Measurements from ENCODE around the gene TXNDC8.
"Not testable (repeated sequence)": the region's sequence is repeated elsewhere in the genome, so short reads cannot be mapped to it uniquely, and the experiment has no call there.

The TXNDC8 gene

DNA sequence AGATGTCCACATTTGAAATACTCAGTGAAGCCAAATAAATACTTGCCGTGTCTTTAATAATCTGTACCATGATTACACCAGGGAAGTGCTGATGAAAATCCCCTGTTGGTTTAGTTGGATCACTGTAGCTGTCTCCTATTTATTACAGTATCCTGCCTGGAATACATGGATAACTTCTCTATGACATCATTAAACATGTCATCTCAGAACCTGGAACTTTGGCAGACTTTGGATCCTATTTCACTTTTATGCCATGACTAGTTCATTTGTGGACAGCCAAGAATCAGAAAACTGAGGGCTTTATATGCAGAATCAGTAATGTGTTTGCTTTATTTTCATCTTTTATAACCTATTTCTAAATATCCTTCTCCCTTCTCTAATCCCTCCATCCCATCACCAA is at the start of gene TXNDC8:
Gene TXNDC8 (minus strand): TSS at position 137 of the 400 bp plus-strand sequence.
- no peak for DNase-seq

DNA sequence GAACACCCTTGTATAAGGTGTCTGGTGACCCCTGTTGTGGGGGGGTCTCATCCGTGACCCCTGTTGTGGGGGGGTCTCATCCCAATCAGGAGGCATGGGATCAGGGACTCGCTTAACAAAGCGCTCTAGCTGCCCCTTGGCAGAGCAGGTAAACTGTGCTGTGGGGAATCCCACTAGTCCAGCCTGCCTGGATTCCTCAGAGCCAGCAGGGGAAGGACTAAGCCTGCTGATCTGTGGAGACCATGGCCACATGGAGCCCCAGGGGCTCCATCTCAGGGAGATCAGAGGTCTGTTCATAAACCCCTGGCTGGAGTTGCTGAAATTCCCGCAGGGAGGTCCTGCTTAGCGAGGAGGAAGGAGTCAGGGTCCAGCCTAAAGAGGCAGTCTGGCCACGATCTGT is 45.8 kb upstream of the TXNDC8 start:
- DNase-seq = no peak

DNA sequence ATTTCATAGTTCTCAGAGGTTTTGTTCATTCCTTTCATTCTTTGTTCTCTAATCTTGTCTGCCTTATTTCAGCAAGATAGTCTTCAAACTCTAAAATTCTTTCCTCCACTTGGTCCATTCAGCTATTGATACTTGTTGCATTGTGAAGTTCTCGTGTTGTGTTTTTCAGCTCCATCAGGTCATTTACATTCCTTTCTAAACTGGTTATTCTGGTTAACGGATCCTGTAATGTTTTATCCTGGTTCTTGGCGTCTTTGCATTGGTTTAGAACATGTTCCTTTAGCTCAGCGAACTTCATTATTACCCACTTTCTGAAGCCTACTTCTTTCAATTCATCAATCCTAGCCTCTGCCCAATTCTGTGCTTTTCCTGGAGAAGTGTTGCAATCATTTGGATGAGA is 45.1 kb upstream of the TXNDC8 start:
- DNase-seq = no peak

DNA sequence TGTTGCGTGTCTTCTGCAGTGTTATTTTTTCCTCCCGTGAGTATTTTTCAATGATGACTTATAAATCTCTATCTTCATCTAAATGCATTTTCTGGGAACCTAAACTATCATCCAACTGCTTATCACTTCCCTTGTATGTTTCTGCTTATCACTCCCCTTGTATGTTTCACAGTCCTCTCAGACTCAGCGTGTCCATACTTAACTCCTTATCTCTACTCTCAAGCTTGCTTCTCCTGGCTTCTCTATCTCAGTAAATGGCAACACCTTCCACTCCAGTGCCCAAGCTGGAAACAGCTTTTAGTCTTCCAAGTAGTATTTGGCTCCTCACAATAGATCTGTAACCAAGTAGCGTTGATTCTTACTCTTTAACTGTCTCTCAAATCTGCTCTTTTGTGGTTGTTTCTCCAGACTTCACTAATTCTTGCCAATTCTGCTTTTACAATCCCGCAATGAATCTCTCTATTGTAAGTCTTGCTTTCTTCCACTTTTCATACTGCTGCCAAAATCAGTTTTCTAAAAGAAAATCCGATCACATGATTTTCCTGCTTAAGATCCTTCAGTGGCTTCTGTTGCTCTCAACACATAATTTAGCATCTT is 33.8 kb upstream of the TXNDC8 start:
- DNase-seq = no peak

DNA sequence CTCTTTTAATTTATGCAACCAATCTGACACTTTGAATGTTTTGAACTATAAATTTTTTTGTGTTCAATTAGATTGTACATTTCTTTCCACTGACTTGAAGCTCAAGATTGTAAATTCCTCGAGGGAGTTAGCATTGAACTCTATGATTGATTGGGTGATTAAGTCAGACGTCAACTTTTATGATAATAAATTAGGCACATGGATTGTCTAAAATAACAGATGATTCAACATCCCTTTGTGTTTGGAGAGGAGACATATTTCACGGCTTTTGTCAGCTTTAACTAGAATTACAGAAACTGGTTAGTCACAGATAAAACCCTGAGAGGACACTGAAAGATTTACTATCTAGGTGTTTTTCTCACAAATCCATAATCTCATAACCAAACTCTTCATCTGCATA is 32.7 kb upstream of the TXNDC8 start:
- DNase-seq = no peak

DNA sequence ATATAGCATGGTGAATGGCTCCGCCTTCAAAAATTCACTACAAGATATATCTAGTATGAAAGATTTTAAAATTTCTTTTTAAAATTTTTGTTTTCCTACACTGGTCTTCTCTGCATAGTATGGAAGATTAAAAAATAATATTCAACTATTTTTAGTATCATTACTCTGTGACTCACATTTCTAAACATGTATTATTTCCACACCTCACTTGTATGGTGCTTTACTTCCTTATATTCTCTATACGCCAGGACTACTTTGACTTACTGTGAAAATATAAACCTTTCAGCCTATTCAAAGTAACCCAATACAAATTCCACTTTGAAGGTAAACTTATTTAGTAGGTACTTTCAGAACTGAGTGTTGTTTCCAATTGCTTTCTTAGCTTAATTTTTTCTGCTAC is 26.8 kb upstream of the TXNDC8 start:
- DNase-seq = peak; percentile 23 to 29

DNA sequence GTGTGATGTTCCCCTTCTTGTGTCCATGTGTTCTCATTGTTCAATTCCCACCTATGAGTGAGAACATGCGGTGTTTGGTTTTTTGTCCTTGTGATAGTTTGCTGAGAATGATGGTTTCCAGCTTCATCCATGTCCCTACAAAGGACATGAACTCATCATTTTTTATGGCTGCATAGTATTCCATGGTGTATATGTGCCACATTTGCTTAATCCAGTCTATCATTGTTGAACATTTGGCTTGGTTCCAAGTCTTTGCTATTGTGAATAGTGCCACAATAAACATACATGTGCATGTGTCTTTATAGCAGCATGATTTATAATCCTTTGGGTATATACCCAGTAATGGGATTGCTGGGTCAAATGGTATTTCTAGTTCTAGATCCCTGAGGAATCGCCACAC is 21.3 kb upstream of the TXNDC8 start:
- DNase-seq = not testable (repeated sequence)

DNA sequence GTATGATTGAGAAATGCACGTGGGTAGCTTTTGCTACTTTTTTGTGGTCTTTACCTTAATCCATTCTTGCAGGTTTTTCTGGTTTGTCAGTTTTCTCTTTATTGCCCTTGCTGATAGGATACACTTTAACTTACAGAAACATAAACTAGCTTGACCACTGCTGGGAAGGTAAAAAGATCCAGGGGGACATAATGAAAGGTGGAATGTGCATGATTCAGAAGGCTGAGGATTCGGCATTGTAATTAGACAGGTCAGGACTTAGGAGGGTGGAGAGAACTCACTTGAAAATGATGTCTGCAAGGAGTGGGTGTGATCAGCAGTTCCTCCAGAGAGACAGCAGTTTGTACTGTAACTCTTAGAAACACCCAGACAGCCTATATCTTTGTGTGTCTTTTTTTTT is 19.8 kb upstream of the TXNDC8 start:
- peak in 1 of 2 donors; percentile 13 for DNase-seq

DNA sequence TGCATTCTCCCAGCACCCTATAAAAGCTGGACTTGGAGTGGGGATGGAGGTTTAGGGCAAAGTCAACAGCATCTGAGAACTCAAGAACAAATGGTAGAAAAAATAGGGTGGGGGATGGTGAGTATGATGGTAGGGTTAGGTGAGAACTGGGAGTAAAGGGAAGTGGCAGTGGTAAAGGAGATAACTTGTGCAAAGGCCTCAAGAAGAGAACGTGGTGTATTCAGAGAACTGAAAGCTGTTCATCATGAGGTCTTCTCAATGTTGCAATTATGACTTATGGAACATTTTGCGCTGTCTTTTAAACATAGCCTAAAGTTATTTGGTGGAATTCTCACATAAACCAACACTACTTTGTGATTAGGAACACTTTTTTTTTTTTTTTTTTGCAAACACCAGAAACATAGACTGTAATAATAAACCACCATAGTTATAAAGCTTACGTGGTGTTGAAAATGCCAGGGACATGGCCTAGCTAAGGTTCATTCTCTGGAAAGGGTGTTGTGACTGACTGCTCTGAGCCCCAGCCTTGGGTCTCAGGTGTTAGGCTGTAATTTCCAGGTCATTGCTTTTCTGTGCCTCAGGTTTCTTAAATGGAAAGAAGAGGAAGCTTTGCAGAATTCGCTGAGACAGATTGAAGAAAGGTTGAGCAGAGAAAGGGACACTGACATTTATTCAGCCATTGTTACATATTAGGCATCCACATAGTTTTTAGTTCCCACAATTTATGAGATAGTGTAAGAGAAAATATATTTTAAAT is 19.2 kb upstream of the TXNDC8 start:
- DNase-seq = peak; percentile 16 to 52

DNA sequence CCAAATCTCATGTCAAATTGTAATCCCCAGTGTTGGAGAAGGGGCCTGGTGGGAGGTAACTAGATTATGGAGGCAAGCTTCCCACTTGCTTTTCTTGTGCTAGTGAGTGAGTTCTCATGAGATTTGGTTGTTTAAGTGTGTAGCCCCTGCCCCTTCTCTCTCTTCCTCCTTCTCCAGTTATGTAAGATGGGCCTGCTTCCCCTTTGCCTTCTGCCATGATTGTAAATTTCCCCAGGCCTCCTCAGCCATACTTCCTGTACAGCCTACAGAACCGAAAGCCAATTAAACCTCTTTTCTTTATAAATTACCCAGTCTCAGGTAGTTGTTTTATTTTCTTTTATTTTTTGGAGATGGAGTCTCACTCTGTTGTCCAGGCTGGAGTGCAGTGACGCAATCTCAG is 18.2 kb upstream of the TXNDC8 start:
- DNase-seq = peak; percentile 27 to 37

DNA sequence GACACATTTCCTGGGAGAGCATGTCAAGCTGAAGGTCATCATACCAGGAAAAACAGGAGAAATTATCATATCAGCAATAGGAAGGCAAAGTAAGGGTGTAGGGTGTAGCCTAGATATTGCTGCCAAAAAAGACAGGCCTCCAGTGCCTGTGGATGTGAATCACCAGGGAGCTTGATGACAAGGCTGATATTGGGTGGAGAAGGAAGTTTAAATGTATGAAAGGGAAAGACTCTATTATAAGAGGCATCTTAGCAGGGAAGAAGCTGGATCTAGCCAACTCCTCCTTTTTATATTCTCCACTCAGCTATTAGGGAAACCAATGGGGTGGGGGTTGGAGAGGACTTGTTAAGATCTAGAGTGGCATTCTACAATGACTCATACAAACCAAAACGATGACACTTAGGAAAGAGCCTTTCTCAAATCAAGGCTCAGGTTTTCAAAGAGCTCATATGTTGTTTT is 13.4 kb upstream of the TXNDC8 start:
- no peak for DNase-seq

DNA sequence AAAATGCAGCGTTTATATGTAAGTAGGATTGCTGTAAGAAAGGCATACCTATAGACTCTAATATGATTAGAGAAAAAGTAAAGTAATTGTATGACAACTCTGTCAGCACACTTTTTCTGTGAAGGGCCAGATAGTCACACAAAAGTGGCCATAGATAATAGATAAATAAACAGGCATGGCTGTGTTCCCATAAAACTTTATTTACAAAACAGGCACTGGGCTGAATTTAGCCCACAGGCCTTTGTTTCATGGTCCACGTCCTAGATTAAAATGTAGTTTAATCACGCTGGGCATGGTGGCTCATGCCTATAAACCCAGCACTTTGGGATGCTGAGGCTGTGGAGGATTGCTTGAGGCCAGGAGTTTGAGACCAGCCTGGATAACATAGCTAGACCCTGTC is 8.7 kb upstream of the TXNDC8 start:
- DNase-seq = no peak

DNA sequence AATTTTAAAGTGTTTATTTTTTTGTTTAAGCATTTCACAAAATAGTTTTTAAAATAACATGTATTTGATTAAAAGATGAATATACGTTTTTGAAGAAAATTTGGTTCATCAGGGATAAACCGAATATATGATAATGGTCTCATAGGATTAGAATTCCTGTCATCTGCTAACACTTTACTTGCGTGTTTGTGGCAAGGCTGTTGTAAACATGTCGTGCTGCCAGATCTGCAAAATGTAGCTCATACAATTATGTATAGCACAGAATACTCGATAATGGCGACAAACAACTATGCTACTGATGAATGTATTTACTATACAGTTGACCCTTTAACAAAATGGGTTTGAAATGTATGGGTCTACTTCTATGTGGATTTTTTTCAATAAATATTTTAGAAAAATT is 7.2 kb upstream of the TXNDC8 start:
- no peak for DNase-seq

DNA sequence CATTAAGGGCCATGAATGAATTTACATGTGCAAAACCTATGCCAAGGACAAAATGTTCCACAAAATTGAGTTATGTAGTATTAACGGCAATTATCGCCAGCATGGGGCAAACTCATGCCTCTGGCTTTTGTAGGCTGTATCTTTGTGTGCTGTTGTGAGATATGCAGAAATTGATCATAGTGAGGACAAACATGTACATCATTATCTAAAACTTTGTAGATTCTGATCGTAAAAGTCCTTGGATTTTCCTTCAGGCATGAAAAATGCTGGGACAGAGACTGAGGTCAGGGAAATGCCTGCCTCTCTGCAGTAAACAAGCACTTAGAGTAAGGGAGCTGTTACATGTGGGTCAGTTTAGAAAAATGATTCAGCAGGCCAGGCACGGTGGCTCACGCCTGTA is 5.9 kb upstream of the TXNDC8 start:
- DNase-seq = no peak

DNA sequence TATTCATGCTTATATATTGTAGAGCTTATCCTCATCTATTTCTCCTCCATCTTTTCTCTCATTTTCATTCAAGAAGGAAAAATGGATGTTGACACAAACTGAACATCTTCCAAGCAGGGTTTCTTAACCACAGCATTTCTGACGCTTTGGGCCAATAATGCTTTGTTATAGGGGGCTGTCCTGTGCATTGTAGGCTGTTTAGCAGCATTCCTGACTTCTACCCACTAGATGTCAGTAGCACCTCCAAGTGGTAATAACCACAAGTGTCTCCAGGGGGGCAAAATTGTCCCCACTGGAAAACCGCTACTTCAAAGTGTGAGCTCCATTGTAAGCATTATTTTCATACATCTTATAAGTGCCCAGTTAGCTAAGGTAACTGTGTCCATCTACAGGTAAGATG is 2.6 kb upstream of the TXNDC8 start:
- peak in 1 of 2 donors; percentile 26 for DNase-seq

DNA sequence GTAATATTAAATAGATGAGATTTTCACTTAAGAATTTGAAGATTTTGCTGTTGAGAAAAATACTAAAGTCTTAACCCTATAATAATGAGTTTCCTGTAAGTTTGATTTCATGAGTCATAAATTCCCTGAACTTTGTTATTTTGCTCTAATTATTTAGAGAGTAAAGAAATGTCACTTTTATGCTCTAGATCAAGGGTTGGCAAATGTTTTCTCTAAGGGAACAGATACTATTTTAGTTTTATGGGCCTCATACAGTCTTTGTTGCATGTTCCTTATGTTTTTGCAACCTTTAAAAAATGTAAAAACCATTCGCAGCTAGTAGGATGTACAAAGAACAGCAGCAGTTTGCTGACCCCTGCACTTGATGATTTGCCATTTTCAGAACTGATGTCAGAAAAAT is 480 bp upstream of the TXNDC8 start:
- no peak for DNase-seq

DNA sequence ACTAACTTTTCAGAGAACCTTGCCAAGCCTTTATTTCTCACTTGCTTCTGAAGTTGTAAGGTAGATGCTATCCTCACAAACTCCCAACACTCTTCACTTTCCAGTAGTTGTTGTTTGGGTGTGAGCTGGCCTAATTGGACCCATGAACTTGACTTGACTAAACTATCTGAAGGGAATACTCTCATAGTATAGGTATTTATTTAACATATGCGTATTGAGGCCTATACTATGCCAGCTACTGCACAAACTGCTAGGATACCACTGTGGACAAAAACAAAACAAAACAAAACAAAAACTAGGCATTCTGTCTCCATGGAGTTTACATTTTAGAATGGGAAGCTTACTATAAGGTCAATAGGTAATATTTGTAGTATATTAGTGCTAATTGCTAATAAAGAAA is 1.3 kb downstream of the TXNDC8 start:
- DNase-seq = no peak

DNA sequence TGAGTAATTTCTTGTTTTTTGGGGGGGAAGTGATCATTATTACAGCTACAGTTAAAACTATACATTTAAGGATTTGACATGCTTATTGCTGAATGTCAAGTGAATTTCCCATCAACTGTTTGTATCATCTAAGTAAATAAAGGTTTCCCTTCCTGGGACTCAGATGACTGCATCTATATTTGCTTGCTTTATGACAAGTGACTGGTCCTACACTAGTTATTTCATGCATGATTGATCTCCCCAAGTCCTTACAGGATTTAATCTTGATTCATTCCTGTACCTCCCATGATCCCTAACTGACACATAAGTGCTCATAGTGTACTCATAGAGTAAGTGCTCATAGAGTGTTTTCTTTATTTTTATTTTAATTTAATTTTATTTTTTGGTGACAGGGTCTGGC is 2.8 kb downstream of the TXNDC8 start:
- no peak for DNase-seq

DNA sequence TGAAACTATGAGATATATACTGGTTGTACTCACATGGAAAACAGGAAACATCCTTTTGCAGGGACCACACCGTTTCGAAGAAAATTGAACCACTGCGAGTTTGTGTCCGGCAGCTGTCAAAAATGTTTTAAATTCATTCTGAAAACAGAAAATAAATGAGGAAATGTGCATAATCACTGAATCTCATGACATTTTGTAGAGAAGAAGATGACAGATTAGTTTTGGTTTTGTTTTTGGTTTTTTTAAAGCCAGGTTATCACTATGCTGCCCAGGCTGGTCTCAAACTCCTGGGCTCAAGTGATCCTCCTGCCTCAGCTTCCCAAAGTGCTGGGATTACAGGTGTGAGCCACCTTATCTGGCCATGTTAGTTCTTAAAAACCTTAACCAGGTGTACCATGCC is 3.5 kb downstream of the TXNDC8 start:
- DNase-seq = peak; percentile 10 to 37

DNA sequence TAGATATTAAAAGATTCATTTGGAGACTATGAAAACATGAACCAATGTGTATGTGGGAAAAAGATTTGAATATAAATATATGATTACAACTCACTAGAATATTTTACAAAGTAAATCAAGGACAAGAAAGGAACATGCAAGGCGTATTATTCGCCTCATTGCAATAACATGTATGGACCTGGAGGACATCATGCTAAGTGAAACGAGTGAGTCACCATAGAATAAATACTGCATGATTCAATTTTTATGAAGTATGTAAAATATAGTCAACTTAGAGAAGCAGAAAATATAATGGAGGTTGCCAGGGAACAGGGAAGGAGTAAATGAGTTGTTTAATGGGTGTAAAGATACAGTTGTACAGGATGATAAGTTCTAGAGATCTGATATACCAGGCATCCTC is 4.9 kb downstream of the TXNDC8 start:
- no peak for DNase-seq

DNA sequence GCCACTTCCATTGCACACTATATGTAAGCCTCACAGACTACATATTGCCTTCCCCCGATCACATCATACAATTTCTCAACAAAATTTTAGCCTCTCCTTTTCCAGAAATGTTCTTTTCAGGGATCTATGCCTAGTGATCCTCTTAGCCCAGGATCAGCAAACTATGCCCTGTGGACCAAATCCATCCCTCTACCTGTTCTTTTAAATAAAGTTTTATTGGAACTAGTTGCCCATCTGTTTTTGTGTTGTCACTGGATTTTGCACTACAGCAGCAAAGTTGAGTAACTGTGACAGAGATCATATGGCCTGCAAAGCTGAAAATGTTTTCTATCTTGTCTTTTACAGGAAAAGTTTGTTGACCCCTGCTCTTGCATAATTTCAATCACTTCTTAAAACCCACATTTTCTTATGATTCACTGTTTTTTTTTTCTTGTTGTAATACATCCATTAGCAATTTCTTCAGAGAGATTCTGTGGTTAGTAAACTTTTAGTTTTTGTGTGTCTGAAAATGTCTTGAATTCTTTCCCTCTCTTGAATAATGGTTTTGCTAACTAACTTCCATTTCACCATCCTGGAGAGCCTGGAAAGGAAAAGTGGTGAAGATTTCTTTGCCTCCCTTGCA is 7.1 kb downstream of the TXNDC8 start:
- peak; percentile 33 to 56 for DNase-seq

DNA sequence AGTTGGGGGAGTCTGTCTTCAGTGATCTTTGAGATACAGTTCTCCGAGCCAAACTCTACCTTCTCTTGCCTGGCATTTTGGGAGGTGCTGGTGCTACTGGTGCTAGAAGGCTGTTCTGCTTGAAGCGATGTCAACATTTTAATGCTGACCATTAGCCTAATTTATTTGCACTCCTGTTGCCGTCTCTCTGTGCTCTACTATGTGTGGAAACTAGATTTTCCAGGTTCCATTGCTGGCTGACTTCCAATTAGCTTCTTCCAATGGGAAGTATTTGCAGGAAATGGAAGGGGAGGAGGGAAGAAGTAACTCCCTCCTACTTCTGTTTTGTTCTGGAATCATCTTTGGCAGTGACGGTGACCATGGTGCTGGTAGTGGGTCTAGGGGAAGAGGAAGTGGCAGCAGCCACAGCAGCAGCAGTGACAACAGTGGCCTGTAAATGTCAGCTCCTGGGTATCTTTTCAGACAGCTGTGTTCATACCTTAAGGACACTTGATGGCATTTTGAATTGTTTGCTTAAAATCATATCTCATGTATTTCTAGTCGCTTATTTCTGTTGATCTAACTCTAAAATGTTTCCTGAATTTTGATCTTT is 7.9 kb downstream of the TXNDC8 start:
- peak; percentile 40 to 45 for DNase-seq

DNA sequence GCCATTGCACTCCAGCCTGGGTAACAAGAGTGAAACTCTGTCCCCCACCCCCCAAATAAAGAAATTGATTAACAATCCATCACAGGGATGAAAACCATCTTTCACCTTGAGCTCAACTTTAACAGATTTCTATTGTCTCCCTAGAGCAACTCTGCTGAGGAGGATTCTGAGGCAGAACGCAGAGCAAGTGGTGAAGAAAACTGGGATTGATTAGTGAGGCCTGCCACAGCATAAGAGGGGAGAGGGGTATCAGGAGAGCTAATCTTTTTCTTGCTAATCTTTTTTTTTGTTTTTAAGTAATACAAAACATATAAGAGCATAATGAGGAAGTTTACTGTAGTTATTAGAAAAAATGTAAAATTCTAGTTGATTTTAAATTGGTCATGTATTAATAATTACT is 8.9 kb downstream of the TXNDC8 start:
- DNase-seq = no peak

DNA sequence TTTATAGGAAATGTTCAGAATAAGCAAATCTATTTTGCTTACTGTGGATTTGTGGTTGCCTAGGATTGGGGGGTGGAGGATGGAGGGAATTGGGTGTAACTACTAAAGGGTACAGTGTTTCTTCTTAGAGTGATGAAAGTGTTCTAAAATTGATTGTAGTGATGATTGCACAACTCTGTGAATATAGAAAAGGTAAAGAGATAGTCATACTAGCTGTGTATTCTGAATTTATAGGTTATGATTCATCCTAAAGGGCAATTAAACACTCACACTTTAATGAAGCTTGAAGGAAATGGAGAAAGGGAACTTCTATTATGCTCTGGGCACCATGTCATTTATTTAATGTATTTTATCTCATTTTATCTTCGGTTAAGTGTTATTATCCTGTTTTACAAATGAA is 9.9 kb downstream of the TXNDC8 start:
- DNase-seq = no peak

Data from inflammatory macrophage treated with lipopolysaccharide for 1 hour (primary cell).